A673 (cell line): ENCODE measurements around the gene CTDSP1. TPM values are rescaled to one million over a fixed set of nuclear protein-coding genes. Genes with fewer than 3 reads are reported as not detected.

Experiments used
- BruUV-seq: library from RNA; stranded (reverse); fragments of 400-500 nt; replicated peaks from 2 replicates; lab custom pipeline; 2021; lab: Mats Ljungman, UMichigan
- CTCF ChIA-PET: fragments of 300-600 bp; sonication (Branson Sonifier 250); formaldehyde crosslinking; loops from one replicate; lab custom pipeline; 2022; ENCODE audit warnings: antibody characterized with exemption; lab: Charles Lee
- POLR2A ChIA-PET: fragments of 300-600 bp; sonication (Branson Sonifier 250); formaldehyde crosslinking; loops from one replicate; lab custom pipeline; 2022; ENCODE audit warnings: antibody characterized with exemption; ENCODE audit not compliant: low non-redundant PET; lab: Charles Lee
- DNase-seq: peaks from one replicate; pipeline ENCODE4 v3.0.0-alpha.2; 2015; ENCODE audit warnings: low spot score
- H3K27ac ChIP-seq: fragments of 200-600 bp; sonication (generic); 2 replicates; pipeline ENCODE4 v1.5.1; 2016; ENCODE audit warnings: mixed run types, low read depth, mild to moderate bottlenecking, mixed read lengths, antibody characterized with exemption, low read length; ENCODE audit not compliant: poor library complexity, severe bottlenecking
- H3K27me3 ChIP-seq: fragments of 200-600 bp; sonication (generic); replicated peaks from 2 replicates; pipeline ENCODE4 v1.6.1; 2017; ENCODE audit warnings: mixed run types, low read depth, mild to moderate bottlenecking, mixed read lengths, antibody characterized with exemption, low read length; ENCODE audit not compliant: insufficient read depth, poor library complexity
- H3K36me3 ChIP-seq: fragments of 200-600 bp; sonication (generic); 2 replicates; pipeline ENCODE4 v1.6.1; 2016; ENCODE audit warnings: mixed run types, mild to moderate bottlenecking, mixed read lengths, antibody characterized with exemption, low read length; ENCODE audit not compliant: insufficient read depth, poor library complexity, severe bottlenecking
- H3K4me1 ChIP-seq: fragments of 200-600 bp; sonication (generic); 2 replicates; pipeline ENCODE4 v1.6.1; 2017; ENCODE audit warnings: mixed run types, mild to moderate bottlenecking, mixed read lengths, antibody characterized with exemption, low read length; ENCODE audit not compliant: insufficient read depth, poor library complexity, severe bottlenecking
- H3K4me3 ChIP-seq: fragments of 200-600 bp; sonication (generic); 2 replicates; pipeline ENCODE4 v1.5.1; 2016; ENCODE audit warnings: low read depth, mixed run types, mild to moderate bottlenecking, mixed read lengths, low read length; ENCODE audit not compliant: poor library complexity, severe bottlenecking
- H3K9me3 ChIP-seq: fragments of 200-600 bp; sonication (generic); 2 replicates; pipeline ENCODE4 v1.6.1; 2016; ENCODE audit warnings: mixed run types, low read depth, mild to moderate bottlenecking, mixed read lengths, antibody characterized with exemption, low read length; ENCODE audit not compliant: poor library complexity, severe bottlenecking
- CTCF ChIP-seq: fragments of 300-800, 200-600 bp; sonication (generic); conservative IDR thresholded peaks from 2 replicates; pipeline ENCODE4 v1.5.1; 2017; ENCODE audit warnings: low read depth, mild to moderate bottlenecking, antibody characterized with exemption, low read length, moderate library complexity, mixed read lengths
- EZH2 ChIP-seq: fragments of 200-600 bp; sonication (generic); IDR thresholded peaks from 2 replicates; pipeline ENCODE4 v1.6.1; 2017; ENCODE audit warnings: borderline replicate concordance, low read depth, mild to moderate bottlenecking, mixed read lengths, antibody characterized with exemption, low read length; ENCODE audit not compliant: poor library complexity, severe bottlenecking
- intact Hi-C: fragments of 100-400 bp; cut with micrococcal nuclease; formaldehyde crosslinking; loops from one replicate; pipeline ENCODE4 v1.10.0; 2022; ENCODE audit not compliant: unreplicated experiment
- total RNA-seq: library from RNA; stranded (reverse); gene quantifications from 2 replicates; pipeline ENCODE4 v1.2.3, GENCODE V29; 2021

Gene CTDSP1
- total RNA-seq, 1 experiment from 2014 or later: 72.3 TPM

DNA sequence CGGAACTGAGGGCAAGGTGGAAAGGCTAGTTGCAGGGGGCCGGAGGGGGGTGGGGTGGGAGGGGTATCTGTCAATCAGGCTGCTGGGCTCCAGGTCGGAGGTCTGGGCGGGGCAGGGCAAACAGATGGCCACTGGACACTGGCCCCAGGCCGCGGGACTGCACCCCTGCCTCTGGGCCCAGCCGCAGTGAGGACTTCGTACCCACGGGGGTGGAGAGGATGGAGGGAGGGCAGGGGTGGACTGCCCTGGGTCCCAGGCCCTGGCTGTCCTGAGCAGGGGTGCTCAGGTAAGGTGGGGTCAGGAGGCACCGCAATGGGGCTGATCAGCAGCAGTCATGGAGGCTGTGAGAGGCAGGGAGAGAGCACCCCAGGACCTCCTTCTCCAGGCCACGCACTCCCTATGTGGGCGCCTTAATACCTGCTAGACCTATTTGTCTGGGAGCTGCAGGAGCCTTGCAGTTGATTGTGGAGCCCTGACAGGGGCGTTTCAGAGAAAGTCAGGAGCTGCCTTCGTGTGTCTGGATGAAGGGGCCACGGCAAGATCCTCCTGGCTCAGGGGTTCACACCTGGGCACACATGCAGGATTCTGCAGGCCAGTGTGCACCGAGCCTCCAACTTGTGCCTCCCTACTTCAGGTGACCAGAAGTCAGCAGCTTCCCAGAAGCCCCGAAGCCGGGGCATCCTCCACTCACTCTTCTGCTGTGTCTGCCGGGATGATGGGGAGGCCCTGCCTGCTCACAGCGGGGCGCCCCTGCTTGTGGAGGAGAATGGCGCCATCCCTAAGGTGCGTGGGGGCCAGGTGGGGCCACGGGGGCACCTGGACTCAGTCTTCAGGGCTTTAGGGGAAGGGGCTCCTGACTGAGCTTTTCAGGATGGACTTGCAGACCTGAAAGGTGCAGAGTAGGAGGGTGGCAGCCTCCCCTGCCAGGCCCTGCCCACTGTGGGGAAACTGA lies 1.5 kb downstream of the CTDSP1 start:
- Histone ChIP-seq H3K4me3 (peak overlapping the region; percentile 97), H3K27ac (peak overlapping the region; percentile 91), H3K36me3 (peaks cover 35% of the 10 kb centered on the region), H3K27me3 (no peaks in the 10 kb centered on the region), H3K9me3 (no peaks in the 10 kb centered on the region), H3K4me1 (peaks cover 48% of the 10 kb centered on the region)
- ChIA-PET CTCF (no interaction called here), POLR2A (interaction anchor here (0.6 kb wide), 1 partner anchor 60 kb away, joined by 5 read pairs; no protein-coding TSS in a partner anchor)
- no TSS peak for BruUV-seq
- intact Hi-C loops: no loop called here
- TF ChIP-seq CTCF (no peak), EZH2 (no peak)
- DNase-seq: no peak

GRCh38 chr2:218401890-218402289 lies 2.2 kb downstream of the CTDSP1 start:
- H3K9me3 ChIP-seq: no peaks in the 10 kb centered on the region
- H3K27ac ChIP-seq: peak overlapping the region; percentile 91
- intact Hi-C loops: no loop called here
- H3K4me3 ChIP-seq: peak overlapping the region; percentile 97
- CTCF ChIA-PET: no interaction called here
- TF ChIP-seq CTCF (no peak), EZH2 (no peak)
- H3K36me3 ChIP-seq: peaks cover 35% of the 10 kb centered on the region
- BruUV-seq: no TSS peak
- no peak for DNase-seq
- no peaks in the 10 kb centered on the region for H3K27me3 ChIP-seq
- POLR2A ChIA-PET: no interaction called here
- H3K4me1 ChIP-seq: peaks cover 48% of the 10 kb centered on the region

DNA sequence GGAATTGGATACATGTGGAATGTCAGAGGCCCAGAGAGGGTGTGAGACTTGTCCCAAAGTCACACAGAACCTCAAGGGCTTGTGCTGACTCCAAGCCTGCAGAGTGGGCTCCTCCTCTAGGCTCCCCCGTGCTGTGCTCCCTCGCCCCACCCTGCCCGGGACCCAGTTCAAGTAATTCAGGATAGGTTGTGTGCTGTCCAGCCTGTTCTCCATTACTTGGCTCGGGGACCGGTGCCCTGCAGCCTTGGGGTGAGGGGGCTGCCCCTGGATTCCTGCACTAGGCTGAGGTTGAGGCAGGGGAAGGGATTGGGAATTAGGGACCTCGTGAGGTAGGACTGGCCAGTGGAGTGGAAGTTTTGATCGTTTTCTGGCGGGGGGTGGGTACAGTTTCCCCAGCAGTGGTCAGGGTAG lies 2.8 kb downstream of the CTDSP1 start:
- Histone ChIP-seq H3K4me1 (peaks cover 47% of the 10 kb centered on the region), H3K27ac (no peak overlapping the region), H3K4me3 (no peak overlapping the region), H3K27me3 (no peaks in the 10 kb centered on the region), H3K9me3 (no peaks in the 10 kb centered on the region), H3K36me3 (peaks cover 35% of the 10 kb centered on the region)
- POLR2A ChIA-PET: no interaction called here
- no TSS peak for BruUV-seq
- DNase-seq: no peak
- intact Hi-C loops: no loop called here
- TF ChIP-seq EZH2 (no peak), CTCF (no peak)
- CTCF ChIA-PET: no interaction called here
